Measurements from ENCODE around the gene FAIM2.
"Not testable (repeated sequence)": the region's sequence is repeated elsewhere in the genome, so short reads cannot be mapped to it uniquely, and the experiment has no call there.

FAIM2 gene

DNA sequence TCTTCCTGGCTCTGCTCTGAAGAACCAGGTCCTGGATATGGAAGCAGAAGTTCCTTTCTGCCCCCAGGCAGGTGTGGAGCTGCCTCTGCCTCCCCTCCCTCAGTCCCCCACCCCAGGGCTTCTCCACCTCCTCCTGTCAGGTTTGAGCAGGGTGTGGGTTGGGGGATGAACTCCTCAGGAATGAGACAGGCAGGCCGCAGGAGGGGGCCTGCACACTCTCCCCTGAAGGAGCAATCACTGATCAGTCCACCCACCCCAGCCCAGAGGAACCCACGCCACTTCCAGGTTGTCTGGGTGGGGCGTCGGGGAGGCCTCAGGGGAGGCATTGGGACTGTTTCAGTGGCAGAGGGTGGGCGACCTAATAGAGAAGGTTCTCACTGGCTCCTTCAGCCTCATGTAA is 26.6 kb downstream of the FAIM2 start:
- no peak for TF ChIP-seq ZNF274 (IDR thresholded peaks at IDR 0.05; ENCODE audit: low read depth, low read length)
- no peak overlapping the region for H3K4me3 ChIP-seq (ENCODE audit: low read length)

DNA sequence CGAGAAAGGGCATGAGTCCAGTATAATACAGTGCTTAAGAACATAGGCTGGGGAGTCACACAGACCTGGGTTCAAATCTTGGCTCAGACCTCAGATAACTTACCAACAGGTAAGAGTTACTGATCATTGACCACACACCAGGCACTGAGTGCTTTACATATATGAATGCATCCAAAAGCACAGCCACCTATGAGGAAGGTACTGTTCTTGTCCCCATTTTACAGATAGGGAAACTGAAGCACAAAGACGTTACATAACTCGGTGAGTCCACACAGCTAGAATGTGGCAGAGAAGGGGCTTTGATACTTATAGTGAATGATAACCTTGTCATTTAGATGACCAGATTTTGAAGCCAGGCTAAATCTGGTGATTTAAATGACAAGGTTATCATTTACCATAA is 27.6 kb downstream of the FAIM2 start:
- TF ChIP-seq ZNF274 (IDR thresholded peaks at IDR 0.05; ENCODE audit: low read depth, low read length), result no peak
- H3K4me3 ChIP-seq (ENCODE audit: low read length), result no peak overlapping the region

DNA sequence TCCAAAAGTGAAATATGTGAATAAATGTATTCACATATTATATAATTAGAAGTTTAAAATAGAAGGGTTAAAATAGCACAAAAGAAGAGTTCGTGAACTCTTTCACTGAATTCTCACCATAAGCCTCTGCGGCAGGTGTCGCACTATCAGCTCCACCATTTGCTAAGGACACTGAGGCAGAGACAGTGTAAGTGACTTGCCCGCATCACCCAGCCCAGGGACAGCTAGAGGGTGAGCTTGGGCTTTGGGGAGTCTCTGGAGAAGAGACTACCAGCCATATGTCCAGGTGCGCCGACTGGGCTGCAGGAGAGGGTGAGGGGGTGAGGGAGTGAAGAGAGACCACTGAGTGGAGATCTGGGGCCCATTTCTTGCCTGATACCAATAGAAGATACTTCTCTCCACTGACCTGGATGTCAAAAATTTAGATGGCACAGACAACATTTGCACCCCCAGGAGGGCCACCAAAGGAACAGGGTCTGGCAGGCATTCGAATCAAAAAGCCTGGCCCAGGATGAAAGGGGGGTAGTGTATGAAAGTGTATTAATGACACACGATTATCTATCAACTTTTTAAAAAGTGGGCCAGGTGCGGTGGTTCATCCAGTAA is 28.5 kb downstream of the FAIM2 start:
- no peak for TF ChIP-seq ZNF274 (IDR thresholded peaks at IDR 0.05; ENCODE audit: low read depth, low read length)
- no peak overlapping the region for H3K4me3 ChIP-seq (ENCODE audit: low read length)

DNA sequence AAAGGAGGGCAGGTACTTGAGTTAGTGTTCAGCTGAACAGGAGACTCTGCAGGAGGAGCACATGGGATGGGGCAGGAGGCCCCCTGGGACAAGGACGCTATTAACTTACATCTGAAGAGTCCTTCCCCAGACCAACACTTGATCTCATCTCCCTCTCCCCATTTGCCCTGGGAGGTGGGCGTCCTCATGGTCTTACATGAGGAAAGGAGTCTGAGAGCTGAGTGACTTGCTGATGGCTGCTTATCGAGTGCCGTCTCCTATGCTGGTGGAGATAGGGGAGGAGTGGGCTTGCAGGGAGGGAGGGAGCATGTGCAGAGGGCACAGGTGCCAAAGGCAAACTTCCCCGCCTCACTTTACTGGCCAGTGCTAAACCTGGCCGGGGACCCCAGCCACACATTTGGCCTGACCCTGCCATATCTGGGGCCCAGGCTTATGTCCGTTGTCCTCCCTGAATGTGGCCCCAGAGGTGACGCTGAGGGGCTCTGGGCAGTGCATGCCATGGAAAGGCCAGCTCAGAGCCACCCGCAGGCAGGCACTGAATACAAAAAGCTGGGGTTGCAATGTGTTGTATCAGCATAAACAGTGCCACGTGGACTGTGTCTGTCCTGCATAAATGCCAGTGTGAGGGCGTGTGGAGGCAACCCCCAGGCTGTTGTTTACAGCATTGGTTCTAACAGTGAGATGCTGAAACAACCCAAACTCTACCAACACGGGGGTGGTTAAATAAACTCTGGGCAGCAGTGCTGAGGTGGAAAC is 29.4 kb downstream of the FAIM2 start:
- no peak for TF ChIP-seq ZNF274 (IDR thresholded peaks at IDR 0.05; ENCODE audit: low read depth, low read length)
- no peak overlapping the region for H3K4me3 ChIP-seq (ENCODE audit: low read length)

DNA sequence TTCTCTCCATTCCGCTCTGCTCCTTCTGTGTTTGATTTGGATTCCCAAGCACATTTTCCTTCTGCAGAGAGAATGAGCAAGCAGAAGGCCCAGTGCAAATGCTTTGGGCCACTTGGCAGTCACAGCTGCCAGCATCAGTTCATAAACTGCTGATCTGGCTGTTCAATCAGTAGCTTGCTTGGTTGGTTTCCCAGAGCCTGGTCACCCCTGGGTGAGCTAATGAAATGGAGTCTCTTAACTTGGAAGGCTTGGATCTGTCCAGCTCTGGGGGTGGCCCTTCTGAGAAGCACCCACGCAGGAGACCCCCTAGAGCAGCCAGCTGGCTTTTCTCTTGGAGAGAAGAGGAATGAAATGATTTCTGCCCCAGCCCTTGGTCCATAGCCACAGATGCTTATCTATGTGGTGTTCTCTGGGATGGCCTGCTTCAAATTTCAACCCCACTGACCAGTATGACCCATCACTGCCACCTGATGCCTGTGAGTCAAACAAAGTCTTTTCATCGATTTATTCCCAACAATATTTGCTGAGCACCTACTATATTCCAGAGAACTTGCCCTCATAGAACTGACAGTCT is 30.3 kb downstream of the FAIM2 start:
- no peak overlapping the region for H3K4me3 ChIP-seq (ENCODE audit: low read length)
- TF ChIP-seq ZNF274 (IDR thresholded peaks at IDR 0.05; ENCODE audit: low read depth, low read length), result no peak

DNA sequence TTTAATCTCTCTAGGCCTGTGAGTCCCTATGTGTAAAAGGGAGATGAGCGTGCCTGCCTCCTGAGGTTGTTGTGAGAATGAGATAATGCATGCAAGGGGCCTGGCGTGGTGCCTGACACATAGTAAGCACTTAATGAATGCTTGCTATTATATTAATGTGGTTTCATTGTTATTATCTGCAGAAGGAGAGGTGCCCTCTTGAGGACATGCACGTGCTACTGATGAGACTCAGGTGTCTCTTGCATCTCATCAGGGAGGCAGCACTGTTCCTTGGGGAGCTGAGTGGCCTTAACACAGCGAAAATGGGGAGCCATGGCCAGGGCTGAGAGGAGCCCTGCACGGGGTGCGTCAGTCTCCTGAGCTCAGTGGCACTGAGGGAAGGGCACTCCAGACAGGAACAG is 30.9 kb downstream of the FAIM2 start:
- no peak overlapping the region for H3K4me3 ChIP-seq (ENCODE audit: low read length)
- TF ChIP-seq ZNF274 (IDR thresholded peaks at IDR 0.05; ENCODE audit: low read depth, low read length), result no peak

DNA sequence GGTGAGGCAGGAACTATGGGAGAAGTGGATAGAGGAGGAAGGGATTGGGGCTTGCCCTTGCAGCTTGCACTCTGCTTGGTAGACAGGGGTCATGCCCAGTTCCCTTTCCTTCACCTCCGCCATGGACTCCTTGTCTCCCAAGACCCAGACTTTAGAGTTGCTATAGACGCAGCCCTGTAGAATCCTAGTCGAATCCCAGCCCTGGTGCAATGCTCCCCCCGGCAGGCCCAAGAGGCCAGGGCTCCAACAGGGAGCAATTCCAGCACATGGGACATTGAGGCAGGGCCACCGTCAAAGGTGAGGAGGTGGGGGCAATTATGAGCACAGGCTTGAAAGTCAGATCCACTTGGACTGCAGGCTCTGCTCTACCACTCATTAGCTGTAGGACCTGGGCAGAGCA is 31.3 kb downstream of the FAIM2 start:
- TF ChIP-seq ZNF274 (IDR thresholded peaks at IDR 0.05; ENCODE audit: low read depth, low read length), result no peak
- H3K4me3 ChIP-seq (ENCODE audit: low read length), result no peak overlapping the region

DNA sequence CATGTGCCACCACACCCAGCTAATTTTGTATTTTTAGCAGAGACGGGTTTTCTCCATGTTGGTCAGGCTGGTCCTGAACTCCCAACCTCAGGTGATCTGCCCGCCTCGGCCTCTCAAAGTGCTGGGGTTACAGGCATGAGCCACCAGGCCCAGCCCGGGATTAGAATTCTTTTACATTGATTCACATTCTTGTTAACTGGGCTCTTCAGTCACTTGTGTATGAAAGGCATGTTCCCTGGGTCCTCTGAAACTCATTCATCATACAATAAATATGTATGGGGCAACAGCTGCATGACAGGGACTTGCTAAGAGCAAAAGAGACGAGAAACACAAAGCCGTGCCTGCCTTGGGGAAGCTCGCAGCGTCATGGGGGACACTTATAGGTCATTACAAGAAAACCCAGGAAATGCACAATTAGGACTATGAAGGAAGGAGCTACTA is 31.9 kb downstream of the FAIM2 start:
- not testable (repeated sequence) for H3K4me3 ChIP-seq (ENCODE audit: low read length)

DNA sequence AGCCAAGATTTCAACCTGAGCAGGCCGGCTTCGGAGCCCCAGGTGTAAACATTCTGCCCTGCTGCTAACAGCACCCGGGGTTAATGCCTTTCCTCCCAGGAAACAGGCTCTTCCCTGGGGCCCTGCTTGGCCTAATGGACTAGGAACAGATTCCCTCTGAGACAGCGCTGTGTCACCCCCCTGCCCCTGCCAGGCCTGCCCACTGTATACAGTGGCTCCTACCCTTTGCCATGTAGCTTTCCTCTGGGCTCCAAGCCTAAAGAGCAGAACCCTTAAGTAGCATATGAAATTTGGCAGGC is 32.5 kb downstream of the FAIM2 start:
- TF ChIP-seq ZNF274 (IDR thresholded peaks at IDR 0.05; ENCODE audit: low read depth, low read length), result no peak
- no peak overlapping the region for H3K4me3 ChIP-seq (ENCODE audit: low read length)

DNA sequence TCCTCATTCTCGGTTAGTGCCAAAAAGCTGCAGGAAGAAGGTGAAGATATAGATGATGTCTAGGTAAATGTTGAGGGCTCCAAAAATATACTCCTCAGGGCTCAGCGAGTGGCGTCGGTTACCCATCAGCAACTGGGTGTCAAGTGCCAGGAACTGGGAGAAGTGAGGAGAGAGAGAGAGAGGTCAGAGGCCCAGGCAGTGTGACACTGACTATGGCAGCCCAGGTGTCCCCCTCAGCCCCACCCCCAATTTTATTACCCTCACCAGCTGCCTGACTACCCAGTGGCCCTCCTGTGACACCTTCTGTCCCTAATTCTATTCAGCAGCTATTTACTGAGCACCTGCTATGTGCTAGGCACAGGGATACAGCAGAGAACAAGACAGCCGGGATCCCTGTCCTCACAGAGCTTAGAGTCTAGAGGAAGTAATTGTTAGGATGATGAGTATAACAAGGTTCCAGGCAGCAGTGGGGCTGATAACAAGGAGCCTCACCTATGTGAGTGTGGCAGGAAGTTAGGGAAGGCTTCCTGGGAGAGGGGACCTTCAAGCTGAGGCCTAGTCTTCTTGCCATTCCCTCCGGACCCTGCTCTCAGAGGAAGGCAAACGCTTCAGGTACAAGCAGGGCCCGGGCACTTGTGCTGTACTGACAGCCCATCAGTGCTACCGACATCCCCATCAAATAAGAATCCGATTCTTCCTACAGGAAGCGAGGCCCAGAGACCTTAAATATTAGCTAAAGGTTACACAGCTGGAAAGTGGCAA is 33.0 kb downstream of the FAIM2 start:
- no peak for TF ChIP-seq ZNF274 (IDR thresholded peaks at IDR 0.05; ENCODE audit: low read depth, low read length)
- no peak overlapping the region for H3K4me3 ChIP-seq (ENCODE audit: low read length)

DNA sequence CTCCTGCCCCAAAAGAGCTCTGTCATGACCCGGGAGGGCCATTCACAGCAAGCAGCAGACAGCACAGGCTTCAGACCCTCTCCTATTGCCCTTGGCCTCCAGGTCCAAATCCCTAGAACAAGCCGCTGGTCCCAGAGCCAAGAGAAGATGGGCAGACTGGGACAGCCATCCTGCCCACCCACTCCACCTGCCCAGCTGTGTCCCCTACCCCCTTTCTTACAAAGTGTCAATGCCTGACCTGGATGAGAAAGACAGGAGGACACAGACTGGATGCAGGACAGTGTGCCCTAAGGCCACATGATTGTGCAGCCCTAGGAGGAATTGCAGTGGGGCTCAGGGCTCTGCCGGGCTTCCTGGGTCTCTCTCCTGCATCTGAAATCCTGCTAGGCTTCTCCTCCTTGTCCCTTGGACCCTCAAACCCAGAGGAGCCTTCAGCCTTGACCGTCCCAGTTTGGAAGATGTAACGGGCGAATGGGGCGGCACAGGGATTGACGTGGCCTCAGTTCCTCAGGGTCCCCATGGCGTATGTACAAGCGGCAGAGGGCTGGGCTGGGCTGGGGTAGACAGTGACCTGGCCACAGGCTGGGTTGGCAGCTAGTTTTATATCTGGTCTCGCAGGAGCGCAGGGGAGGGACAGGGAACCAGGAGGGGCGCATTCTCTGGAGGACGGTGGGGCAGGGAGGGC is 33.7 kb downstream of the FAIM2 start:
- no peak for TF ChIP-seq ZNF274 (IDR thresholded peaks at IDR 0.05; ENCODE audit: low read depth, low read length)
- H3K4me3 ChIP-seq (ENCODE audit: low read length), result no peak overlapping the region

DNA sequence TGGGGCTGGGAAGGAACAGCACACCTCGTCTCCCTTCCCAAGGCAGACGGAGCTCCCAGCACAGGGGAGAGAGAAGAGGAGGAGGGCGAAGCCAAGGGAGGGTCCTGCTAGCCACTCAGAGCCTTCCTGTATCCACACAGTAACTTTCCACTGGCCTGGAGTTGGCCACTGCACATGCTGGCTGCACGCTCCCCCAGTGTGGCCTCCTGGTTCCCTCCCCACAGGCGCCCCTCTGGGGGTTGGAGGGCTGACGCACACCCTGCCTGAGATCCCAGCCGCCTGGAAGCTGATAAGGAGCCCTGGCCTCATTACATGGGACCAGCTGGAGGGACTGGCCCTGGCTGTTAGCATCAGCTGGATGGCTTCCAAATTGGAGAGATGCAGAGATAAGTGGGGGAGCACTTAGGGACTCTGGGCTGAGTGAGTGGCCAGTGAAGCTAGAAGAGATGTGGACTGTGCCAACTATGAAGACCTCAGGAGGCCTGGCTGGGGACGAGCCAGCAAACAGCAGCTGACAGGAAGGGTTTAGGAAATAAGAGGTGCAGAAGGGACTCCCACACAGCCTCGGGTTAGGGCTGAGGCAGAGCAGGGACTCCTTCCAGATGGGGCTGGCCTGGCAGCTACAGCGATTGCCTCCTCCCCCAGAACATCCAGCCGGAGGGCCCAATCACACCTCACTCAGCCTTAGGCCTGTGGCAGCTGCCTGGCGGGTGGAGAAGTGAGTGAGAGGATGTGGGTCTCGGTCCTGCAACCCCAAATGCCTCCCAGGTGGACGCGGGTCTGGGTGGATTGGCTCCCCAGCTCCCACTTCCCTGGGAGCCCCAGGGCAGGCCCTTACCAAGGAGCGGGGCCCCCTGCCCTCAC is 34.5 kb downstream of the FAIM2 start:
- TF ChIP-seq ZNF274 (IDR thresholded peaks at IDR 0.05; ENCODE audit: low read depth, low read length), result no peak
- H3K4me3 ChIP-seq (ENCODE audit: low read length), result no peak overlapping the region

DNA sequence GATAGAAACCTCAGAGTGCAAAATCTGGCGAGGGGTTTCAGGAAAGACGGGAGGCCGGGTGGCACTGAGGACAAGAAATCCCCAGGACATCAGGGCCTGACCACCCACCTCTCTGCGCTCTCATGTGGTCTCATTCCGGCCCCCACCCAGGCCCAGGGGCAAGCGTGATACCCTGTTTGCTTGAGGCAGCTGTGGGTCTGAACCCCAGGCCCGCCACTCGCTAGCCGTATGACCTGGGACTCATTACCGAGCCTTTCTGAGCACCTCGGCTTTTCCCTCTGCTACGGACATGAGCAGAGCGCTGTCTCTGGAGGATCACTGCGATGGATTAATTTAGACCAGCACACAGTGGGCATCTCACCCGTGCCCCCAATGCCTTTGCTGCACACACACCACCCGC is 35.3 kb downstream of the FAIM2 start:
- TF ChIP-seq ZNF274 (IDR thresholded peaks at IDR 0.05; ENCODE audit: low read depth, low read length), result no peak
- H3K4me3 ChIP-seq (ENCODE audit: low read length), result no peak overlapping the region
